CMK (cell line): Measurements from ENCODE around the gene ST3GAL2.
"Not testable (repeated sequence)": the region's sequence is repeated elsewhere in the genome, so short reads cannot be mapped to it uniquely, and the experiment has no call there.

Experiments used
- DNase-seq: peaks from one replicate; pipeline ENCODE4 v3.0.0-alpha.2; 2010; ENCODE audit warnings: low read depth

Gene ST3GAL2

GRCh38 chr16:70386289-70386986 is 52.5 kb downstream of the ST3GAL2 start:
- DNase-seq = not testable (repeated sequence)

DNA sequence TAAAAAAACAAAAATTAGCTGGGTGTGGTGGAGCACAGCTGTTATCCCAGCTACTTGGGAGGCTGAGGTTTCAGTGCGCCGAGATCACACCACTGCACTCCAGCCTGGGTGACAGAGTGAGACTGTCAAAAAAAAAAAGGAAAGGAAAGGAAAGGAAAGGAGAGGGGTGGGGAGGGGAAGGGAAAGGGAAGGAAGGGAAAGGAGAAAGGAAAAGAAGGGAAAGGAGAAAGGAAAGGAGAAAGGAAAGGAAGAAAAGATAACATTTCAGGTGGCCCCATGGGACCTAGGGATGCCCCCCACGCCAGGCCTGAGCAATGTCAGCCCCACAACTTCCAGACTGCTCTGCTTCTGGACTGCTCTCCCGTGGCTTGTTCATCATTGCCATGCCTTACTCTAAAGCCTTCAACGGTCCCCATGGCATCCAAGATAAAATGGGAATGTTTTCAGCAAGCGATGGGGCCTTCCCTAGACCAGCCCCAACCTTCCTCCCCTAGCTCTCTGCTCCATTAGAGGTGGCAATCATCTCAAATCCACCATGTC is 55.4 kb downstream of the ST3GAL2 start:
- no peak for DNase-seq

DNA sequence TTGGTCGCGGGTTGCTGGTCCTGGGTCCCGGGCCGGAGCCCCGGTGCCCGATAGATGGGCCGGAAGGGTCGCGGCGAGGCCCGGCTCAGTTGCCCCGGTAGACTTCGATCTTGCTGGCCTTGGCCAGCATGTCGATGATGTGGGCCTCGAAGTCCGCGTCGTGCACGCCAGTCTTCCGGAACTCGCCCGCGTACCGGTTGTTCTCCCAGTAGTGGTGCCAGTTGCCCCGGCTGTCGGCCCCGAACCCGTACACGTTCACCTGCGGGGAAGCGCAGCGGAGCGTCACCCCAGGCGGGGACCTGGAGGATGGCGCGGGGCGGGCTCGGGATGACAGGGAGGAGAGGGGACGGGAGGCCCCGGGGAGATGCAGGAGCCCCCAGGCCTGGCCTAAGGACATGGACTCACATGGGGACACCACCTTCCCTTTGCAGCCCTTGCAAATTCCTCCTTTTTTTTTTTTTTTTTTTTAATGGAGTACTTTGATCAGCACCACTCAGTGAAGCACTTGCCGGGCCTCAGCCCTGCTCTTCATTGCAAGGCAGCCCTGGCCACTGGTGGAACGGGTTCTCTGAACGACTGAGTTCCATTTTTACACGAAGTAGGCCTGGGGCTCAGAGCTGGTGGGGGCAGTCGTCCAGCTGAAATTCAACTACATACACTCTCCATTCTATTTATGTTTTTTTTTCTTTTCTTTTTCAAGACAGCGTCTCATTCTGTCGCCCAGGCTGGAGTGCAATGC is 57.1 kb downstream of the ST3GAL2 start:
- no peak for DNase-seq

- peak; percentile 92 for DNase-seq
Measured at GRCh38 chr16:70380919-70381603, 57.8 kb downstream of the ST3GAL2 start.

GRCh38 chr16:70380248-70380918 is 58.5 kb downstream of the ST3GAL2 start:
- peak; percentile 21 for DNase-seq

- DNase-seq = no peak
Measured at GRCh38 chr16:70378869-70379493, 59.9 kb downstream of the ST3GAL2 start.

GRCh38 chr16:70377782-70378181 is 61.1 kb downstream of the ST3GAL2 start:
- no peak for DNase-seq

DNA sequence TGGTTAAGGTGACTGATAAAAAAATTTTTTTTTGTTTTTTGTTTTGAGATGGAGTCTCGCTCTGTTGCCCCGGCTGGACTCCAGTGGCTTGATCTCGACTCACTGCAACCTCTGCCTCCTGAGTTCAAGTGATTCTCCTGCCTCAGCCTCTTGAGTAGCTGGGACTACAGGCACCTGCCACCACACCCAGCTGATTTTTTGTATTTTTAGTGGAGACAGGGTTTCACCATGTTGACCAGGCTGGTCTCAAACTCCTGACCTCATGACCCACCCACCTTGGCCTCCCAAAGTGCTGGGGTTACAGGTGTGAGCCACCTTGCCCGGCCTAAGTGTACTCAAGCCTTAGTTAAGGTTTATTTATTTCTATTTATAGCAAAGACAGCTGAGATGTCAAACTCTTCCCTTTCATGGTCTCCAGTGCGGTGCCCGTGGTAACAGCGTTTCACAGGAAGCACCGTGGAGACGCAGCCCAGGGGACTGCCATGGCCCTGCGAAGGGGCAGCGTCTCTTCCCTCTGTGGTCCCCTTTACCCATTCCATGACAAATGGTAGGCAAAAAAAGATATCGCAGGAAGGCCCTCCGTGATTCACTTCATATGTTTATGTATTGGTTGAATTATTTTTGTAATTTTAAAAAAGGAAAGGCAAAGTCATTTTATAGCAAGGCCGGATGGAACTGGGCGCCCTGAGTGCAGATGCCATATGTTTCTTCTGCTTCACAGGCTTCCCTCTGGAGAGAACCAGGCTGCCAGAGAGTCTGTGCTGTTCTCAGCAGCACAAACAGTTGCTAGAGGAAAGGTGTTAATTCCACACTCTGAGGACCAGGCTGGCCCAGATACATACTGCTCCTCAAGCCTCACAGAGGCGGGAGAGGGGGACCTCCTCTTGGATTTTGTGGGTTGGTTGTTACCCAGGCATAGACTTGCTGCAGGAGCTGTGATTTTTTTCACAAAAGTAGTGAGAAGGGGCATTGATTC is 63.0 kb downstream of the ST3GAL2 start:
- DNase-seq = no peak

GRCh38 chr16:70374213-70374612 is 64.7 kb downstream of the ST3GAL2 start:
- DNase-seq = no peak

DNA sequence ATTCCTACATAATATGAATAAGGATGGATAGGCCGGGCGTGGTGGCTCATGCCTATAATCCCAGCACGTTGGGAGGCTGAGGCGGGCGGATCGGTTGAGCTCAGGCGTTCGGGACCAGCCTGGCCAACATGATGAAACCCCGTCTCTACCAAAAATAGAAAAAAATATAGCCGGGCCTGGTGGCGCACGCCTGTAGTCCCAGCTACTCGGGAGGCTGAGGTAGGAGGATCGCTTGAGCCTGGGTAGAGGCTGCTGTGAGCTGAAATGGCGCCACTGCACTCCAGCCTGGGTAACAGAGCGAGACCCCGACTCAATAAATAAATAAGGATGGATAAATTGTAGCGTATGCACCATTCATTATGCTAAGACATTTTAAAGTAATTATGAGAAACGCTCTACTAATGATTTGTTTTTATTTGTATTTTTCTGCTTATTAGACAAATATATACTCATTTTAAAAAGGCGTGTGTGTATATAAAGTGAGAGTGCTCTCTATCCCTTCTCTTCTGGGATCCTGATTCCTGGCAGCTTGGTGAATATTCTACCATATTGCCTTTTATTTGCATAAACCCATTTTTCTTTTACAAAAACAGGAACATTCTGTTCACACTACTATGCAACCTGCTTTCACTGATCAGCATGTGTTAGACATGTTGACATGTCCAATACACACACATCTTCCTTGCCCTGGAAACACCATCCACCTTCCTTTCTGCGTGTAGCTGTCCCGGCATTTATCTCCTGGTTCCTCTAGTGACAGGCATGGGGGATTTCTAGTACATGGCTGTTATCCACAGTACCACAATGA is 65.8 kb downstream of the ST3GAL2 start:
- DNase-seq = no peak

- DNase-seq = no peak
Measured at GRCh38 chr16:70370924-70371323, 68.0 kb downstream of the ST3GAL2 start.

DNA sequence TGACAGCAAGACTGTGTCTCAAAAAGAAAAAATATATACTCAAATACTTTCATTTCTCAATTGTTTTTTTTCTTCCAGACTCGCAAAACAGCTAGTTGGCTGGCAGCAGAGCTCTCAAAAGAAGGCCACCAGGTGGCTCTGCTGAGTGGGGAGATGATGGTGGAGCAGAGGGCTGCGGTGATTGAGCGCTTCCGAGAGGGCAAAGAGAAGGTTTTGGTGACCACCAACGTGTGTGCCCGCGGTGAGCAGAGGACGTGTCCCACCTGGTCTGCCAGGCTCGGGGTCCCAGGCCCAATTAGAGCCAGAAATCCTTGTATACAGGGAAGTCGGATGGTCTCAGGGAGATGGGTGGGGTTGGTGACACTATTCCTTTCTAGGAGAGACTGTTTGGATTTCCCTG is 68.8 kb downstream of the ST3GAL2 start:
- DNase-seq = not testable (repeated sequence)

DNA sequence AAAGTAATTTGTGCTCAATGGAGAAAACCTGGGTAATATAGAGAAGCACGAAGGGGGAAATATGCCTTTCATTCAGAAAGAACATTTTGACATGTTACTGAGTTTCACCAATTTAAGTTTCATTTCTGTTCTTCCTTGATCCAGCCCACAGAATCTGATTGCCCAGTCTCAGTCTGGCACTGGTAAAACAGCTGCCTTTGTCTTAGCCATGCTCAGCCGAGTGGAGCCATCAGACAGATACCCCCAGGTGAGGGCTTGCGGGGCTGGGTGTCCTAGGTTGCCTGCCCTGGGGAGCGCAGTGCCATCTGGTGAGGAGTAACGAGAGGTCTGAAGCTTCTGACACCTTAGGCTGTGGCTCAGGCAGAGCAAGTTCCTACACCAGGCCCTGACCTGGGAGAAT is 74.5 kb downstream of the ST3GAL2 start:
- no peak for DNase-seq

GRCh38 chr16:70359552-70359951 is 79.3 kb downstream of the ST3GAL2 start:
- no peak for DNase-seq

DNA sequence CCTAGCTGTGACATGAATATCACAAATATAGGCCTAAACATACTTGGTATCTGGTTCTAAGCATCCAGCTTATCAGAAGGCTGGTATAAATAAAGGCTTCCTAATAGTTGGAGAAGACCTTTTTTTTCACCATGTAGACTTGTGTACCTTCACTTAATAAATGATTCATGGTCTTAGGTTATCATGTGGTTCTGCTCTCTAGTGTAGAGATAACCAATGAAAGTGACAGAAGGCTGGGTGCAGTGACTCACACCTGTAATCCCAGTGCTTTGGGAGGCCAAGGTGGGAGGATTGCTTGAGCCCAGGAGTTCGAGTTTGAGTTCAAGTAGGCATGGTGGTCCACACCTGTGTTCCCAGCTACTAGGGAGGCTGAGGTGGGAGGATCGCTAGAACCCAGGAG is 89.1 kb downstream of the ST3GAL2 start:
- no peak for DNase-seq

- no peak for DNase-seq
Measured at GRCh38 chr16:70348991-70349390, 89.9 kb downstream of the ST3GAL2 start.

- DNase-seq = no peak
Measured at GRCh38 chr16:70345840-70346239, 93.1 kb downstream of the ST3GAL2 start.

GRCh38 chr16:70342016-70342415 is 96.9 kb downstream of the ST3GAL2 start:
- no peak for DNase-seq

DNA sequence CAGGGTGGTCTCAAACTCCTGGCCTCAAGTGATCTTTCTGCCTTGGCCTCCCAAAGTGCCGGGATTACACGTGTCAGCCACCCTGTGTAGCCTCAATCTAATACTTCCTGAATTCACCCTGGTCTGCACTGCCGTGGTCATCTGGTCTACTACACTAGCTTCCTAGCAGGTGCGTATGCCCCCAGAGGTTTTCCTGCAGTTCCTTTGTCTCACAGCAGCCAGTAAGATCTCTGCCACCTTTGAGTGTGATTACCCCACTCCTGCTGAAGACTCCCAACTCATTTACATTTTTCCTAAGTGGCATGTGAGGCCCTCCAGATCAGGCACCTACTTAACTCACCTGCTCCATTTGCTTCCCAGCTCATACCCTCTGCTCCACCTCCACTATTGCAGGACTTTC is 97.3 kb downstream of the ST3GAL2 start:
- no peak for DNase-seq

- no peak for DNase-seq
Measured at GRCh38 chr16:70337814-70338213, 101.1 kb downstream of the ST3GAL2 start.
